Measurements from ENCODE around the gene BIN1. TPM values are rescaled to one million over a fixed set of nuclear protein-coding genes. Genes with fewer than 3 reads are reported as not detected.

The BIN1 gene
- total RNA-seq, 4 donors from 2014 or later = 33.3 to 39.7 (median 38.4) TPM

DNA sequence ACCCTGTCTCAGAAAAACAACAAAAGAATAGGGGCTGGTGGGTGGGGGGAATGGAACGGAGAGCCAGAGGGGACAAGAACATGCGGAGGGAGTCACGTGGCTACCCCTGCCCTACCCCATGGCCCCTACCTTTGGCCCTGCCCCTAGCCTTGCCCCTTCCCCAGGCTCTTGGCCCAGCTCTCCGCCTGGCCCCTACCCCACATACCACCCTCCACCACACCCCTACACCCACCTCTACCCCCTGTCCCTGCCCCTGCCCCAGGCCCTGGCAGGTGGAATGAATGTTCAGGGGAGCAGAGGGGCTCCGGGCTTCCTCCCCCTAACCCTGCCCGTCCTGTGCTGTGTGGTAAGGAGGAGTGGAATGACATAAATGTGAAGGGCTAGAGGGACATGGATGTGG, 15.1 kb downstream of the BIN1 start:
- Histone ChIP-seq H3K9me3 (no peaks in the 10 kb centered on the region), H3K36me3 (no peaks in the 10 kb centered on the region), H3K27ac (no peak overlapping the region), H3K4me3 (no peak overlapping the region), H3K27me3 (no peaks in the 10 kb centered on the region), H3K4me1 (peaks cover 14 to 45% (median 35%) of the 10 kb centered on the region in 4 donors)
- WGBS, 2 donors (ENCODE audit: low coverage in 1 of 2) = 90% methylated on average over 5 to 6 of the region's 6 CpGs
- intact Hi-C loops (cut with DNase I; ENCODE audit: low total_unique reads) (no loop called here), in situ Hi-C loops (cut with MboI; ENCODE audit: low pct_ligation_motif_present in 1 of 4, low pct_unique_long_range_greater_than_20kb in 1 of 4, low sequenced_read_pairs in 3 of 4) (no loop called here)
- TF ChIP-seq POLR2A (IDR thresholded peaks at IDR 0.05) (no peak), POLR2AphosphoS5 (IDR thresholded peaks at IDR 0.05) (no peak), EP300 (IDR thresholded peaks at IDR 0.05; ENCODE audit: low read depth) (no peak)
- TF ChIP-seq, protein P1, sequence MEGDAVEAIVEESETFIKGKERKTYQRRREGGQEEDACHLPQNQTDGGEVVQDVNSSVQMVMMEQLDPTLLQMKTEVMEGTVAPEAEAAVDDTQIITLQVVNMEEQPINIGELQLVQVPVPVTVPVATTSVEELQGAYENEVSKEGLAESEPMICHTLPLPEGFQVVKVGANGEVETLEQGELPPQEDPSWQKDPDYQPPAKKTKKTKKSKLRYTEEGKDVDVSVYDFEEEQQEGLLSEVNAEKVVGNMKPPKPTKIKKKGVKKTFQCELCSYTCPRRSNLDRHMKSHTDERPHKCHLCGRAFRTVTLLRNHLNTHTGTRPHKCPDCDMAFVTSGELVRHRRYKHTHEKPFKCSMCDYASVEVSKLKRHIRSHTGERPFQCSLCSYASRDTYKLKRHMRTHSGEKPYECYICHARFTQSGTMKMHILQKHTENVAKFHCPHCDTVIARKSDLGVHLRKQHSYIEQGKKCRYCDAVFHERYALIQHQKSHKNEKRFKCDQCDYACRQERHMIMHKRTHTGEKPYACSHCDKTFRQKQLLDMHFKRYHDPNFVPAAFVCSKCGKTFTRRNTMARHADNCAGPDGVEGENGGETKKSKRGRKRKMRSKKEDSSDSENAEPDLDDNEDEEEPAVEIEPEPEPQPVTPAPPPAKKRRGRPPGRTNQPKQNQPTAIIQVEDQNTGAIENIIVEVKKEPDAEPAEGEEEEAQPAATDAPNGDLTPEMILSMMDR (IDR thresholded peaks at IDR 0.05) = no peak
- no peak for DNase-seq

DNA sequence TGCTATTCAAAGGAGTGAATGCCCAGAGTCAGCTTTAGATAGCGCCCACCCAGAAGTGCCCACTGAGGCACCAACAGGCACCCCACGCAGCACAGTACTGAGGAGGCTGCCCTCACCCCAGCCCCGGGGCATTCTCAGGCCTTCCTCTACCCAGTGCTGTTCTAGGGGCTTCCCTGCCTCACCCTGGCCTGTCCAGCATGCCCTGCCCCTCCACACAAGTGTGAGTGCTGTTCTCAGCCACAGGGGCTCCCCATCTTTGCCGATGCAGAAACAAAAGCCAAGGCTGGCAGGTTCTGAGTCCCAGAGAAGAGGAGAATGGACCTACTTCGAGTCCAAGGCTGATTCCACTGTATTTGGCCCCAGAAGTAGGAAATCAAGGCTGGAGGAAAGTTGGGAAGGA, 15.8 kb downstream of the BIN1 start:
- Histone ChIP-seq H3K9me3 (no peaks in the 10 kb centered on the region), H3K27me3 (no peaks in the 10 kb centered on the region), H3K4me3 (no peak overlapping the region), H3K4me1 (peaks cover 13 to 38% (median 27%) of the 10 kb centered on the region in 4 donors), H3K27ac (no peak overlapping the region), H3K36me3 (no peaks in the 10 kb centered on the region)
- 67 to 88% methylated on average over 1 to 4 of the region's 5 CpGs for WGBS, 2 donors (ENCODE audit: low coverage in 1 of 2)
- no peak for DNase-seq
- intact Hi-C loops (cut with DNase I; ENCODE audit: low total_unique reads) = no loop called here
- TF ChIP-seq, protein P1 (IDR thresholded peaks at IDR 0.05) = no peak
- no peak for TF ChIP-seq POLR2AphosphoS5 (IDR thresholded peaks at IDR 0.05)
- TF ChIP-seq POLR2A (IDR thresholded peaks at IDR 0.05) = no peak
- in situ Hi-C loops (cut with MboI; ENCODE audit: low pct_ligation_motif_present in 1 of 4, low pct_unique_long_range_greater_than_20kb in 1 of 4, low sequenced_read_pairs in 3 of 4) = no loop called here

DNA sequence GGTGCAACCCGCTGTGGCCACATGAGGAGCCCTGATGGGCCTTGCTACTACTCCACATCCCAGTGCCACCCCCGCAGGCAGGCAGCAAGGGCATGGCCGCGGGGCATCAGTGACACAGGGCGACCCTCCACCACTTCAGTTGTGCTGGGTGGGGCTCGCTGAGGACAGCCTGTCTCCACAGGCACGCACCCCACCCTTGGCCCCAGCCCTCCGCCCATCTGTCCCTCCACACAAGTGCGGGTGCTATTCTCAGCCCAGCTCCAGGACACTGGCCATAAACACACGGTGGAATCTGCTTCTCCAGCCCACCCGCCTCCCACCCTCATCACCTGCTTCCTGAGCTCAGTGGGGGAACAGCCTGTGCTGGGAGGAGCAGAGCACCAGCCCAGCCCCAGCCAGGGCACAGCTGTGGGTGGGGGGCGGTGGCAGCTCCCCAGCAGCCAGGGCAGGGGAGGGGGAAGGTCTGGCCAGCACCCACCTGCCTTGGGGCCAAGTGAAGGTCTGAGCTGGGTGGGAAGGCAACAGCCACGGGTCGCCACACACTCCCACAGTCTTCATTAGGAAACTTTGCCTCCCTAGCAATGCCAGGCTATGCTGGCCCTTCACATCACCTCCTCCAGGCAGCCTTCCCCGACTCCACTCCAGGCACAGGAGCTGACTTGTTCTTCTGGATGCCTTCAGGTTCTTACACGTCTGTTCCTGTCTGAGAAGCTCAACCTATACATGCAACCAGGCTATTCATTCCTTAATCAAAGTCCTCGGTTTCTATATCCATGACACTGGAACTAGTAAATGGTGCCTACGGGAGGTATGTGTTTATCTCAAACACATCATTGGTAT, 16.5 kb downstream of the BIN1 start:
- H3K4me1 ChIP-seq = peaks cover 15 to 39% (median 26%) of the 10 kb centered on the region in 4 donors
- H3K27ac ChIP-seq = no peak overlapping the region
- H3K27me3 ChIP-seq = no peaks in the 10 kb centered on the region
- in situ Hi-C loops (cut with MboI; ENCODE audit: low pct_ligation_motif_present in 1 of 4, low pct_unique_long_range_greater_than_20kb in 1 of 4, low sequenced_read_pairs in 3 of 4) (no loop called here), intact Hi-C loops (cut with DNase I; ENCODE audit: low total_unique reads) (no loop called here)
- DNase-seq = no peak
- TF ChIP-seq POLR2AphosphoS5 (IDR thresholded peaks at IDR 0.05) = no peak
- no peak for TF ChIP-seq EP300 (IDR thresholded peaks at IDR 0.05; ENCODE audit: low read depth)
- TF ChIP-seq POLR2A (IDR thresholded peaks at IDR 0.05) = no peak
- TF ChIP-seq, protein P1 (IDR thresholded peaks at IDR 0.05) = no peak
- no peaks in the 10 kb centered on the region for H3K9me3 ChIP-seq
- H3K4me3 ChIP-seq = no peak overlapping the region
- H3K36me3 ChIP-seq = no peaks in the 10 kb centered on the region
- WGBS, 2 donors (ENCODE audit: low coverage in 1 of 2) = 65 to 82% methylated on average over 4 to 18 of the region's 18 CpGs

DNA sequence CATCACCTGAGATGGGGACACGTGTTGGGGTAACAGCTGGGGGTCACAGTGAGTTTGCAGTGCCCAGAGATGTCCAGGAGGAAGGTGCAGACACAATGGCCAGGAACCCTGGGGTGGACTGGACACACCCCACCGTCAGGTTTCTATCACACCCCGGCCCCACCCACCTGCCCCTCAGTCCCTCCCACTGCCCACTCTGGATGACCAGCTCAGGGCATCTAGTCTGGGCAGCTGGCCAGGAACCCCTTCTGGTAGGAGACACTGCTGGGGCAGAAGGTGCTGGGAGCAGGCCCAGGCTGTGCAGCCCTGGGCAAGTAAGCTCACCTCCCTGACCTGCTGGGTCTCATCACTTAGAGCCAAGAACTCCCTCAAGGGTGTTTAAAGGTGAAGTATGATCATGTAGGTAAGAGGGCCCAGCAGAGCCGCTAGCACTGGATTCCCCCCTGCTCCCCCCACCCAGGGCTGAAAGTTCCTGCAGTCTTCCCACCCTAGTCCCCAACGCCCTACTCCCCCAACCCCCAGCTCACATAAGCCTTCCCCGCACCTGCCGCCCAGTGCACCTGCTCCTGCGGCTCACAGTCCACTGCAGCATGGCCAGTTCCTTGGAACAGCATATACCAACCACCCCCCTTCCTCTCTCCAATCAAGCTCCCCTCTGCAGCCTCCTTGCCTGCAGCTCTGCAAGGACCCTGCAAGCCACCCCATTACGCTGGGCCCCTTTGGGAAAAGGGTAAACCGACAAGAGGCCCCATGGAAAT, 17.3 kb downstream of the BIN1 start:
- no peak for DNase-seq
- H3K36me3 ChIP-seq = no peaks in the 10 kb centered on the region
- intact Hi-C loops (cut with DNase I; ENCODE audit: low total_unique reads) (no loop called here), in situ Hi-C loops (cut with MboI; ENCODE audit: low pct_ligation_motif_present in 1 of 4, low pct_unique_long_range_greater_than_20kb in 1 of 4, low sequenced_read_pairs in 3 of 4) (no loop called here)
- no peaks in the 10 kb centered on the region for H3K9me3 ChIP-seq
- peaks cover 16 to 39% (median 27%) of the 10 kb centered on the region in 4 donors for H3K4me1 ChIP-seq
- TF ChIP-seq POLR2A (IDR thresholded peaks at IDR 0.05) (no peak), EP300 (IDR thresholded peaks at IDR 0.05; ENCODE audit: low read depth) (no peak), POLR2AphosphoS5 (IDR thresholded peaks at IDR 0.05) (no peak)
- TF ChIP-seq, protein P1 (IDR thresholded peaks at IDR 0.05) = no peak
- H3K4me3 ChIP-seq = no peak overlapping the region
- H3K27me3 ChIP-seq = no peaks in the 10 kb centered on the region
- 76% methylated on average over 10 of the region's 10 CpGs; no CpG with 5 or more reads in 1 of the 2 donors for WGBS, 2 donors (ENCODE audit: low coverage in 1 of 2)
- H3K27ac ChIP-seq = no peak overlapping the region

Data from transverse colon (tissue), 4 donors.